ENCODE measurements around the gene TTC14.

Gene TTC14

DNA sequence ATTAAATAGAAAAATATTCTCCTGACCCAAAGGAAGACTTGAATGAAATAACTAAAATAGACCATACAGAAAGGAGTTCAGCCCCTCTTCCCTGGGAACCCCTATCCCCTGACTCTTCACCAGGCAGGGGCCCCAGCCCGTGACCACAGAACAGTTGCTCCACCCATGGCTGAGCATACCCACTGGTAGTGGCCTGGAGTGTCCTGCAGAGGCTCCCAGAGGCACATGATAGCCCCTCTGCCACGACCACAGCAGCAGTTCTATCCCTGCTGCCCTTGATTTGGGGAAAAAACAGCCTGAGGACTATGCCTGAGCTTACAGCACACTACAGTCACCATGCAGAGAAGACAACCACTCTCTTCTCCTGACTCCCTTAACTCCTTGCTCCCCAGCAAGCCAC is 31.8 kb downstream of the TTC14 start:
- H3K27me3 ChIP-seq (ENCODE audit: control insufficient read depth, insufficient read depth, low read length), result no peaks in the 10 kb centered on the region
- no peaks in the 10 kb centered on the region for H3K4me1 ChIP-seq (ENCODE audit: control insufficient read depth, insufficient read depth, low read length)
- no peaks in the 10 kb centered on the region for H3K36me3 ChIP-seq (ENCODE audit: control insufficient read depth, insufficient read depth, low read length)

DNA sequence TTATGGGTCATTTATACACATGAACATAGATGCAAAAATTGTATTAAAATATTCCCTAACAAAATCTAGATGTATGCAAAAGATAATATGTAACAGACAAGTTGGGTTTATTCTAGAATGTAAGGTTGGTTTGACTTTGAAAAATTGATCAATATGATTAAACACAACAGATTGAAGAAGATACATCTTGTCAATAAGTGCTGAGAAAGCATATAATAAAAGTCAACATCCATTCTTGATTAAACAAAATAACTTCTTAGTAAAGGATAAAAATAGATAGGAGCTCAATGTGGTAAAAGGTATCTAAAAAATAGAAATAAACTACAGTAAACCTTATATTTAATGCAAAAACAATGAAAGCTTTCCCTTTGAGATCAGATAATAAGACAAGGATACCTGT is 39.0 kb downstream of the TTC14 start:
- H3K4me1 ChIP-seq (ENCODE audit: control insufficient read depth, insufficient read depth, low read length), result no peaks in the 10 kb centered on the region
- no peaks in the 10 kb centered on the region for H3K9me3 ChIP-seq (ENCODE audit: control insufficient read depth, insufficient read depth, low read depth, low read length)
- H3K9ac ChIP-seq (ENCODE audit: low read length), result no peak overlapping the region
- H3K4me3 ChIP-seq (ENCODE audit: low read depth, low read length), result no peak overlapping the region
- H3K27ac ChIP-seq (ENCODE audit: low read depth, low read length), result no peak overlapping the region
- H3K27me3 ChIP-seq (ENCODE audit: control insufficient read depth, insufficient read depth, low read length), result no peaks in the 10 kb centered on the region
- no peaks in the 10 kb centered on the region for H3K36me3 ChIP-seq (ENCODE audit: control insufficient read depth, insufficient read depth, low read length)

More for the DNA sequence above, 31.8 kb downstream of the TTC14 start:
- H3K9me3 ChIP-seq (ENCODE audit: control insufficient read depth, insufficient read depth, low read depth, low read length), result no peaks in the 10 kb centered on the region
- H3K4me3 ChIP-seq (ENCODE audit: low read depth, low read length), result no peak overlapping the region
- H3K27ac ChIP-seq (ENCODE audit: low read depth, low read length), result no peak overlapping the region
- no peak overlapping the region for H3K9ac ChIP-seq (ENCODE audit: low read length)

DNA sequence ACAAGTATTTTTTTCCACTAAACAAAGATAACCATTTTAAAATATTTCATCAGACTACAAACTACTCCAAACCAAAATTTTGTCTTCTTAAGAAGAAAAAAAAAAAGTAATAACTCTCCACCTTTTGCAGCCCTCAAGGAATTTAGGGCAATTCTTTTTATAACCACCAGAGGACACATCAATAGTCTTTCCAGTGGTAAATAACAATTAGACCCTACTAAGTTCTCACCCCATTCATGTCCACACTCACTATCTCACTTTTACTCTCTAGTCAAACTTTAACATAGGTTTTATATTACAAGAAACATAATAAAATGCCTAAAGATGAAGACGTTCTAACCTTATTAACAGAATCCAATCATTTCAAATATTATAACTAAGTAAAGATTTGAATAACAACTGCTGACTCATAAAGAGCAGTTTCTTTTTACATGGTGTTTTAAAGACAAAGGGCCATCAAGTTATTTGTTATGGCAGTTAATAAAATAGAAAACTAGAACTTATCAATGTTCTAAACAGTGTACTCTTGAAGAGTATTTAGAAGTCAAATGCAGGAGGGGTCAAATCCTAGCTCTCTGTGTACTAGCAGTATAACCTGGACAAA is 44.3 kb downstream of the TTC14 start:
- Histone ChIP-seq H3K27me3 (ENCODE audit: control insufficient read depth, insufficient read depth, low read length) (no peaks in the 10 kb centered on the region), H3K9ac (ENCODE audit: low read length) (no peak overlapping the region), H3K4me3 (ENCODE audit: low read depth, low read length) (no peak overlapping the region), H3K27ac (ENCODE audit: low read depth, low read length) (no peak overlapping the region), H3K4me1 (ENCODE audit: control insufficient read depth, insufficient read depth, low read length) (no peaks in the 10 kb centered on the region), H3K9me3 (ENCODE audit: control insufficient read depth, insufficient read depth, low read depth, low read length) (no peaks in the 10 kb centered on the region), H3K36me3 (ENCODE audit: control insufficient read depth, insufficient read depth, low read length) (no peaks in the 10 kb centered on the region)

DNA sequence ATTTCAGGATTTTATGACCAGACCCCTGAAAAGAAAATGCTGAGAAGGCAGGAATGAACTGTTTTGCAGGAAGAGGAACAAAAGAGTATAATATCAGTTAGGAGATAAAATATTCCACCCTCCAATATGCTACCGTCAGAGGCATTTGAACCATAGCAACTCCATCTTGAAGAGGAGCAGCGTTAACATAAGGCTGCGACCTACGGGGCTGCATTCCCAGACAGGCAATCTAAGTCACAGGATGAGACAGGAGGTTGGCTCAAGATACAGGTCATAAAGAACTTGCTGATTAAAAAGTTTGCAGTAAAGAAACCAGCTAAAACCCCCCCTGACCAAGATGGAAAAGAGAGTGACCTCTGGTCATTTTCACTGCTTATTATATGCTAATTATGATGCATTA is 54.4 kb downstream of the TTC14 start:
- no peak overlapping the region for H3K9ac ChIP-seq (ENCODE audit: low read length)
- H3K4me3 ChIP-seq (ENCODE audit: low read depth, low read length), result no peak overlapping the region
- H3K27me3 ChIP-seq (ENCODE audit: control insufficient read depth, insufficient read depth, low read length), result no peaks in the 10 kb centered on the region
- H3K27ac ChIP-seq (ENCODE audit: low read depth, low read length), result no peak overlapping the region
- H3K36me3 ChIP-seq (ENCODE audit: control insufficient read depth, insufficient read depth, low read length), result no peaks in the 10 kb centered on the region
- peaks cover 8% of the 10 kb centered on the region; the same call in 1 of the 2 replicates for H3K4me1 ChIP-seq (ENCODE audit: control insufficient read depth, insufficient read depth, low read length)
- no peaks in the 10 kb centered on the region for H3K9me3 ChIP-seq (ENCODE audit: control insufficient read depth, insufficient read depth, low read depth, low read length)

DNA sequence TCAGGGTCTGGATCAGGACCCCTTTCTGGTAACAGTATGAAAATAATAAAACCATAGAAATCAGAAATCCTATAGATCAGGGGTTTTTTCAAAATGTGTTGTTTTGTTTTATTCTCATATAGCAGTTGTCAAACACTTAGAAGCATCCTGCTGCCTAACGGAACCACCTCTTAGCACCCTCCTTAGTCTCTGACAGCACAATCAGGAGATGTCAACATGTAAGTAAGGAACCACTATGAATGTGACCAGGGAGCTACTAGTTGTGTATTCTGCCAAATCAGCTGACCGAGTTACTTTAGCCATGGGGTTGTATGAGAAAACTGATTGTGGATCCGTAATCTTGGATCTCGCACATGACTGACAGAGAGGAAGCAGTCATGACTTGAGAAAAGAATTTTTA is 55.1 kb downstream of the TTC14 start:
- Histone ChIP-seq H3K4me3 (ENCODE audit: low read depth, low read length) (no peak overlapping the region), H3K9me3 (ENCODE audit: control insufficient read depth, insufficient read depth, low read depth, low read length) (no peaks in the 10 kb centered on the region), H3K4me1 (ENCODE audit: control insufficient read depth, insufficient read depth, low read length) (peaks cover 8% of the 10 kb centered on the region; the same call in 1 of the 2 replicates), H3K27ac (ENCODE audit: low read depth, low read length) (no peak overlapping the region), H3K9ac (ENCODE audit: low read length) (no peak overlapping the region), H3K27me3 (ENCODE audit: control insufficient read depth, insufficient read depth, low read length) (no peaks in the 10 kb centered on the region), H3K36me3 (ENCODE audit: control insufficient read depth, insufficient read depth, low read length) (no peaks in the 10 kb centered on the region)
